Measurements from ENCODE around the gene MANBA.
"Not testable (repeated sequence)": the region's sequence is repeated elsewhere in the genome, so short reads cannot be mapped to it uniquely, and the experiment has no call there.

Gene MANBA

GRCh38 chr4:102761296-102761701, 531 bp upstream of the MANBA start:
- DNase-seq, result peak; percentile 7 to 32

GRCh38 chr4:102759831-102760644, 730 bp downstream of the MANBA start:
- peak in 1 of 2 donors; percentile 34 for DNase-seq

GRCh38 chr4:102758241-102759160, 2.3 kb downstream of the MANBA start:
- no peak for DNase-seq

GRCh38 chr4:102757681-102758080, 3.1 kb downstream of the MANBA start:
- DNase-seq, result no peak

- DNase-seq, result no peak
These were observed 6.7 kb downstream of the MANBA start for GRCh38 chr4:102754044-102754443.

GRCh38 chr4:102751941-102752340, 8.8 kb downstream of the MANBA start:
- no peak for DNase-seq

- DNase-seq, result not testable (repeated sequence)
These were observed 17.4 kb downstream of the MANBA start for GRCh38 chr4:102743352-102743751.

GRCh38 chr4:102738802-102739201, 22.0 kb downstream of the MANBA start:
- not testable (repeated sequence) for DNase-seq

- no peak for DNase-seq
These were observed 23.9 kb downstream of the MANBA start for GRCh38 chr4:102736636-102737549.

GRCh38 chr4:102735582-102735981, 25.2 kb downstream of the MANBA start:
- DNase-seq, result no peak

- no peak for DNase-seq
These were observed 26.0 kb downstream of the MANBA start for GRCh38 chr4:102734591-102735385.

- DNase-seq, result no peak
These were observed 26.7 kb downstream of the MANBA start for GRCh38 chr4:102734116-102734515.

- no peak for DNase-seq
These were observed 27.7 kb downstream of the MANBA start for GRCh38 chr4:102733084-102733483.

GRCh38 chr4:102732678-102733077, 28.1 kb downstream of the MANBA start:
- no peak for DNase-seq

GRCh38 chr4:102730968-102731533, 29.7 kb downstream of the MANBA start:
- no peak for DNase-seq

GRCh38 chr4:102729486-102729885, 31.3 kb downstream of the MANBA start:
- not testable (repeated sequence) for DNase-seq

- DNase-seq, result not testable (repeated sequence)
These were observed 33.8 kb downstream of the MANBA start for GRCh38 chr4:102726919-102727318.

- no peak for DNase-seq
These were observed 34.7 kb downstream of the MANBA start for GRCh38 chr4:102726068-102726467.

- no peak for DNase-seq
These were observed 35.5 kb downstream of the MANBA start for GRCh38 chr4:102725229-102725628.

- no peak for DNase-seq
These were observed 37.3 kb downstream of the MANBA start for GRCh38 chr4:102723511-102723910.

GRCh38 chr4:102722740-102723139, 38.0 kb downstream of the MANBA start:
- DNase-seq, result no peak
